ENCODE measurements around the gene HPSE2. TPM values are rescaled to one million over a fixed set of nuclear protein-coding genes. Genes with fewer than 3 reads are reported as not detected.
A peak's percentile ranks its signal among the peaks of the same experiment; 100 is the strongest.

Gene HPSE2
- total and polyA plus RNA-seq, 2 of the 13 experiments (the other 11 are each of a cell fraction or from before 2014, with no cell fraction given) = 0.01 TPM; not detected in 1

DNA sequence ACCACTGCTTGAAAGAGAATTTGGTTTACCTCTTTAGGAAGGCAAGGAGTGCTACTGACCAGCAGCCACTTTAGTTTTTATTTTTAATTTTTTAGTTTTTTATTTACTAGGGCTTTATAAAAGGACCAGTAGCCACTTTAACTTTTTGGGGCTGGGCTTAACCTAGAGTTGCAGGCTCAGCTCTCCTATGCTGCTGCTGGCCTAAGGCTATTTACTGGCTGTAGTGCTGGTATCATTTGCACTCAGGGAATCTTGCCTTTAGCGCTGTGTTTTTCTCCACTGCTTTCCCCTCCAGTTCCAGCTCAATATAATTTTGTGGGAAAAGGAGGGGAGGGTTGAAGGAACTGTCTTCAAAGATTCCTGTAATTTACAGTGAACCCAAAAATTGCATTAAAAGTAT lies 802.3 kb downstream of the HPSE2 start:
- in situ Hi-C loops (cut with HindIII; ENCODE audit: extremely low pct_ligation_motif_present, low pct_unique_long_range_greater_than_20kb) = no loop called here
- peaks cover 19 to 69% of the 10 kb centered on the region in 2 experiments for H3K36me3 ChIP-seq (replicated peaks in 1 of 2; ENCODE audit: control insufficient read depth in 1 of 2, insufficient read depth in 2 of 2, low read length in 2 of 2)

DNA sequence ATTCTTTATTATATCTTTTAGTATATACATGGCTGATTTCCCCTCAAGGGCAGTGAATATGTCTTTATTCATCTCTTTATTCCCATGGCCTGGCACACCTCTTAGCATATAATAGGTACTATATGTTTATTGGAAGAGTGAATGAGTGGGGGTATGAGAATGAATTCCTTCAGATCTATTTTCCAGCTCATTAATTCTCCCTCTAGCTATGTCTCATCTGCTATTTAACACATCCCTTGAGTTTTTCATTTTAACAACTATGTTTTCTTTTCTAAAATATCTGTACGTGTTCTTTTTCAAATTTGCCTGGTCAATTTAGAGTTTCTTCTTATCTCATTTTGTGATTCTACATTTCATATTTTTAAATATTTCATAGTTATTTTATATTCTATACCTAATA lies 803.3 kb downstream of the HPSE2 start:
- H4K20me1 ChIP-seq (ENCODE audit: insufficient read depth, low read length) = no peaks in the 10 kb centered on the region
- H3K36me3 ChIP-seq (replicated peaks in 1 of 2; ENCODE audit: control insufficient read depth in 1 of 2, insufficient read depth in 2 of 2, low read length in 2 of 2) = peaks cover 16 to 69% of the 10 kb centered on the region in 2 experiments
- TF ChIP-seq ZNF619 (CRISPR knock-in tag; IDR thresholded peaks at IDR 0.05) (no peak), ELF3 (CRISPR knock-in tag; IDR thresholded peaks at IDR 0.05) (no peak), MAZ (IDR thresholded peaks at IDR 0.05; ENCODE audit: borderline replicate concordance, low read depth, low read length) (no peak), MAZ (CRISPR knock-in tag; IDR thresholded peaks at IDR 0.05; ENCODE audit: low read depth) (no peak), ZFP82 (CRISPR knock-in tag; IDR thresholded peaks at IDR 0.05; ENCODE audit: borderline replicate concordance) (0 out of 2 replicates have a peak, but pooled peaks have one; percentile 42), ZZZ3 (CRISPR knock-in tag; IDR thresholded peaks at IDR 0.05; ENCODE audit: borderline replicate concordance) (no peak)
- no peak overlapping the region for H2AFZ ChIP-seq (ENCODE audit: low read length)
- no peak overlapping the region for H3K4me3 ChIP-seq (replicated peaks in 1 of 3; ENCODE audit: insufficient read depth in 1 of 3, low read depth in 2 of 3, low read length in 3 of 3)
- in situ Hi-C loops (cut with HindIII; ENCODE audit: extremely low pct_ligation_motif_present, low pct_unique_long_range_greater_than_20kb) = no loop called here
- H3K79me2 ChIP-seq (ENCODE audit: insufficient read depth, low read length) = no peaks in the 10 kb centered on the region
- no peaks in the 10 kb centered on the region for H3K9me3 ChIP-seq (ENCODE audit: low read length)
- DNase-seq (ENCODE audit: low spot score) (no peak), FAIRE-seq (no peak), ATAC-seq (no peak)
- H3K9ac ChIP-seq (ENCODE audit: insufficient read depth, low read depth, low read length) = no peak overlapping the region
- H3K4me2 ChIP-seq (ENCODE audit: low read depth, low read length) = no peak overlapping the region
- H3K4me1 ChIP-seq (ENCODE audit: insufficient read depth, low read length) = no peaks in the 10 kb centered on the region
- H3K27me3 ChIP-seq (ENCODE audit: control insufficient read depth in 1 of 2, insufficient read depth in 2 of 2, low read length in 2 of 2) = no peaks in the 10 kb centered on the region
- WGBS (ENCODE audit: low lambda C conversion rate) = 54% methylated on average over 1 of the region's 1 CpG
- no TSS peak for BruUV-seq (replicated peaks)
- POLR2A ChIA-PET = interaction anchor here (0.7 to 1.3 kb wide), 2 partner anchors 17 to 511 kb away, joined by 3 to 6 read pairs; partner anchors contain the start of gene PYROXD2
- intact Hi-C loops (cut with micrococcal nuclease; ENCODE audit: unreplicated experiment) = no loop called here
- CTCF ChIA-PET (ENCODE audit: low intra/inter-chr PET ratio, low total read pairs) = no interaction called here
- no peak overlapping the region for H3K27ac ChIP-seq (ENCODE audit: extremely low read length, insufficient read depth, low read length)

More for the DNA sequence above, 802.3 kb downstream of the HPSE2 start:
- no peak overlapping the region for H2AFZ ChIP-seq (ENCODE audit: low read length)
- H3K9me3 ChIP-seq (ENCODE audit: low read length) = no peaks in the 10 kb centered on the region
- ChIA-PET POLR2A (interaction anchor here (1.3 to 1.7 kb wide), 2 partner anchors 11 to 18 kb away, joined by 4 to 6 read pairs; partner anchors contain the start of gene PYROXD2), CTCF (ENCODE audit: low intra/inter-chr PET ratio, low total read pairs) (no interaction called here)
- H3K4me1 ChIP-seq (ENCODE audit: insufficient read depth, low read length) = no peaks in the 10 kb centered on the region
- no peaks in the 10 kb centered on the region for H3K27me3 ChIP-seq (ENCODE audit: control insufficient read depth in 1 of 2, insufficient read depth in 2 of 2, low read length in 2 of 2)
- 95% methylated on average over 1 of the region's 1 CpG for WGBS (ENCODE audit: low lambda C conversion rate)
- no peaks in the 10 kb centered on the region for H4K20me1 ChIP-seq (ENCODE audit: insufficient read depth, low read length)
- no TSS peak for BruUV-seq (replicated peaks)
- H3K4me2 ChIP-seq (ENCODE audit: low read depth, low read length) = no peak overlapping the region
- no peak for DNase-seq (ENCODE audit: low spot score)
- no peak for FAIRE-seq
- no peak for ATAC-seq
- no peak overlapping the region for H3K9ac ChIP-seq (ENCODE audit: insufficient read depth, low read depth, low read length)
- no peak overlapping the region for H3K27ac ChIP-seq (ENCODE audit: extremely low read length, insufficient read depth, low read length)
- H3K79me2 ChIP-seq (ENCODE audit: insufficient read depth, low read length) = no peaks in the 10 kb centered on the region
- TF ChIP-seq SAP130 (CRISPR knock-in tag; IDR thresholded peaks at IDR 0.05; ENCODE audit: low read depth) (no peak), ZNF282 (IDR thresholded peaks at IDR 0.05; ENCODE audit: partially characterized antibody) (no peak), FOXA3 (CRISPR knock-in tag; IDR thresholded peaks at IDR 0.05) (no peak), ZNF180 (CRISPR knock-in tag; IDR thresholded peaks at IDR 0.05; ENCODE audit: borderline replicate concordance, low read depth) (no peak), ZNF24 (IDR thresholded peaks at IDR 0.05) (no peak), ATM (IDR thresholded peaks at IDR 0.05; ENCODE audit: borderline replicate concordance) (no peak), SIN3B (IDR thresholded peaks at IDR 0.05; ENCODE audit: low read length) (no peak), ZNF205 (CRISPR knock-in tag; IDR thresholded peaks at IDR 0.05) (no peak), ZNF563 (CRISPR knock-in tag; IDR thresholded peaks at IDR 0.05) (no peak), HDAC6 (IDR thresholded peaks at IDR 0.05; ENCODE audit: low read depth, low read length) (no peak), RNF2 (conservative IDR thresholded peaks at IDR 0.05; ENCODE audit: low read depth) (no peak), ZNF296 (CRISPR knock-in tag; conservative IDR thresholded peaks at IDR 0.05) (no peak)
- intact Hi-C loops (cut with micrococcal nuclease; ENCODE audit: unreplicated experiment) = no loop called here
- H3K4me3 ChIP-seq (replicated peaks in 1 of 3; ENCODE audit: insufficient read depth in 1 of 3, low read depth in 2 of 3, low read length in 3 of 3) = no peak overlapping the region
